OCI-LY3 (cell line): Measurements from ENCODE around the gene DMWD.

ENCODE experiments used
- CTCF ChIP-seq: fragments of 200-600, 300-600 bp; sonication (generic); IDR thresholded peaks from 2 replicates; pipeline ENCODE4 v1.5.1; 2014; ENCODE audit warnings: antibody characterized with exemption, low read length, low read depth
- EZH2phosphoT487 ChIP-seq: fragments of 200-600 bp; shearing (Covaris generic); IDR thresholded peaks from 2 replicates; pipeline ENCODE4 v1.6.1; 2018; ENCODE audit warnings: antibody characterized with exemption, mixed run types, low read depth

DNA sequence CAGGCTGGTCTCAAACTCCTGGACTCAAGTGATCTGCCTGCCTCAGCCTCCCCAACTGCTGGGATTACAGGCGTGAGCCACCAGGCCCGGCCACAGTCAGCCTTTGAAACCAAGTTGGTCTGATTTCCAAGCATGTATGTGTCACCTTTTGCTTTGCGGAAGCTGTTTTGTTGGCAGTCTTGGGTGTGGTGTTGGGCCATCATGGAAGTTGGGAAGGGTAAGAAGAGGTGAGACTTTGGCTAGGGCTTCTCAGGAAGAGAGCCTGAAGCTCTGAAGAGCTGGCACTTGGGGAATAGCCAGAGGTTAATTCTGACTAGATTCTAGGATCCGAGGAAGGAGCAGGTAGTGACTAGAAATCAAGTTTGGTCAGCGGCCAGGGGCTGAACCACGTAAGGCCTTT lies 19.7 kb upstream of the DMWD start:
- no peak for TF ChIP-seq CTCF
- TF ChIP-seq EZH2phosphoT487, result no peak
